Inflammatory macrophage treated with lipopolysaccharide for 4 hours (primary cell): Measurements from ENCODE around the gene RSF1.
A peak's percentile ranks its signal among the peaks of the same experiment; 100 is the strongest.
"Not testable (repeated sequence)": the region's sequence is repeated elsewhere in the genome, so short reads cannot be mapped to it uniquely, and the experiment has no call there.

Experiments
- DNase-seq: peaks from one replicate; pipeline ENCODE4 v3.0.0-alpha.2; 2020

Gene RSF1

GRCh38 chr11:77820565-77821348, at the start of gene RSF1, which contains the start of gene AAMDC:
Gene RSF1, minus strand, starts transcription at chr11:77820722. Its CDS starts 8 bp downstream, at chr11:77820714.
Gene AAMDC, plus strand, starts transcription at chr11:77821144. Its CDS starts 21,353 bp downstream, at chr11:77842497.
- peak; percentile 98 for DNase-seq

GRCh38 chr11:77868744-77869143, 48.2 kb upstream of the RSF1 start:
- no peak for DNase-seq

GRCh38 chr11:77866336-77866735, 45.8 kb upstream of the RSF1 start:
- DNase-seq: no peak

GRCh38 chr11:77865805-77866204, 45.3 kb upstream of the RSF1 start:
- no peak for DNase-seq

GRCh38 chr11:77861444-77861843, 40.9 kb upstream of the RSF1 start:
- DNase-seq: not testable (repeated sequence)

GRCh38 chr11:77857906-77858457, 37.5 kb upstream of the RSF1 start:
- not testable (repeated sequence) for DNase-seq

- no peak for DNase-seq
These were observed 34.3 kb upstream of the RSF1 start for GRCh38 chr11:77854838-77855237.

GRCh38 chr11:77851503-77851902, 31.0 kb upstream of the RSF1 start:
- no peak for DNase-seq

GRCh38 chr11:77843700-77844099, 23.2 kb upstream of the RSF1 start:
- not testable (repeated sequence) for DNase-seq

GRCh38 chr11:77842441-77843121, 22.1 kb upstream of the RSF1 start:
- DNase-seq: peak; percentile 56

GRCh38 chr11:77833302-77833701, 12.8 kb upstream of the RSF1 start:
- no peak for DNase-seq

- DNase-seq: no peak
These were observed 8.4 kb upstream of the RSF1 start for GRCh38 chr11:77828926-77829325.

- peak; percentile 19 for DNase-seq
These were observed 3.3 kb upstream of the RSF1 start for GRCh38 chr11:77823775-77824174.

GRCh38 chr11:77822126-77822525, 1.6 kb upstream of the RSF1 start:
- DNase-seq: not testable (repeated sequence)

- DNase-seq: no peak
These were observed 878 bp upstream of the RSF1 start for GRCh38 chr11:77821349-77821851.

GRCh38 chr11:77819921-77820564, 479 bp downstream of the RSF1 start:
- peak; percentile 27 for DNase-seq

GRCh38 chr11:77819411-77819920, 1.1 kb downstream of the RSF1 start:
- DNase-seq: peak; percentile 82

- DNase-seq: no peak
These were observed 5.1 kb downstream of the RSF1 start for GRCh38 chr11:77815459-77815858.

- no peak for DNase-seq
These were observed 5.7 kb downstream of the RSF1 start for GRCh38 chr11:77814848-77815247.

GRCh38 chr11:77813256-77813655, 7.3 kb downstream of the RSF1 start:
- DNase-seq: no peak

GRCh38 chr11:77806993-77807392, 13.5 kb downstream of the RSF1 start:
- DNase-seq: no peak

GRCh38 chr11:77806415-77806814, 14.1 kb downstream of the RSF1 start:
- no peak for DNase-seq

- no peak for DNase-seq
These were observed 19.0 kb downstream of the RSF1 start for GRCh38 chr11:77801477-77801876.
